G401 (cell line): ENCODE measurements around the gene THADA. TPM values are rescaled to one million over a fixed set of nuclear protein-coding genes. Genes with fewer than 3 reads are reported as not detected.
A peak's percentile ranks its signal among the peaks of the same experiment; 100 is the strongest.
"Not testable (repeated sequence)": the region's sequence is repeated elsewhere in the genome, so short reads cannot be mapped to it uniquely, and the experiment has no call there.

Experiments
- DNase-seq: peaks from one replicate; pipeline ENCODE4 v3.0.0-alpha.2; 2015; ENCODE audit warnings: low spot score
- in situ Hi-C: cut with HindIII; loops from 2 replicates; pipeline ENCODE4 v1.10.0; 2016; ENCODE audit warnings: low sequenced_read_pairs, mixed read lengths
- total RNA-seq: library from RNA; depleted of rRNA; stranded (reverse); fragments of >200 nt; shearing (Covaris generic); gene quantifications from 2 replicates; pipeline ENCODE4 v1.2.3, GENCODE V29; 2014

Gene THADA
- total RNA-seq, 1 experiment from 2014 or later: 35.9 TPM

- DNase-seq: no peak
- in situ Hi-C loops: no loop called here
Observed at GRCh38 chr2:43307046-43307445, 288.8 kb downstream of the THADA start.

GRCh38 chr2:43306197-43306596 is 289.6 kb downstream of the THADA start:
- no peak for DNase-seq
- in situ Hi-C loops: no loop called here

DNA sequence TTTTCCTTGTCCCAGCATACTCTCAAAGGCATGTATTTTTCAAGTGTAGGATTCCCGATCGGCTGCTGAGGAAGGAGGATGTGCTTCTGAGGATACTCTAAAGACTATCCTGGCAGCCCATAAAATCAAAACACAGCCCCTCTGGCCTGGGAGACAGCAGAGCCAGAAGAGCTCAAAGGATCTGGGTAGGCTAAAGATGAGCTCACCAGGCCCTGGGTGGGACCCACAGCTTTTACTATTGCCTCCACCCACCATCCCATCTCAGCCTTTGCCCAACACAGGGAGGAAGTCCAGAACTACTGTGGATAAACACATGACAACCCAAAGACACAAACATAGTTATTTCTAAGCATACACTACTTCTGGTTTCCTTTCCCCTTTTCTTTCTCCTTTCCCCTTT is 290.3 kb downstream of the THADA start:
- in situ Hi-C loops: no loop called here
- no peak for DNase-seq

DNA sequence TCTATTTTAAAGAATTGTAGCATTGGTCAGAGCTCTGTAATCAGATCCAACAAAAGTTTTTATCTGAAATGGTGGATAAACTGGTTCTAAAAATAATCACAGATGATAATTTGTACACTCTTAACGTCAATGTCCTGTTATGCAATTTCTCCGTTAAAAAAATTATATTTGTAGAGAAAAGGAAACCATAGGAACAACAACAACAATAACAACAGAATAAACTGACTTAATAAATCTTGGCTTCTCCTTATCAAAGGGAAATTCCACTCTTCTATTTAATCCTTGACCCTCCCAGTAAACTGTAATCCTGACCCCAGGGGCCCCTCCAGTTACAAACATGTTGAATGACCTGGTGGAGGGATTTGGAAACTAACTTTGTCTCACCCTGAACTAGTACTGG is 290.8 kb downstream of the THADA start:
- in situ Hi-C loops: no loop called here
- no peak for DNase-seq

GRCh38 chr2:43303889-43304288 is 291.9 kb downstream of the THADA start:
- in situ Hi-C loops: no loop called here
- DNase-seq: no peak

- in situ Hi-C loops: no loop called here
- DNase-seq: peak; percentile 21
Observed at GRCh38 chr2:43302961-43303494, 292.8 kb downstream of the THADA start.

DNA sequence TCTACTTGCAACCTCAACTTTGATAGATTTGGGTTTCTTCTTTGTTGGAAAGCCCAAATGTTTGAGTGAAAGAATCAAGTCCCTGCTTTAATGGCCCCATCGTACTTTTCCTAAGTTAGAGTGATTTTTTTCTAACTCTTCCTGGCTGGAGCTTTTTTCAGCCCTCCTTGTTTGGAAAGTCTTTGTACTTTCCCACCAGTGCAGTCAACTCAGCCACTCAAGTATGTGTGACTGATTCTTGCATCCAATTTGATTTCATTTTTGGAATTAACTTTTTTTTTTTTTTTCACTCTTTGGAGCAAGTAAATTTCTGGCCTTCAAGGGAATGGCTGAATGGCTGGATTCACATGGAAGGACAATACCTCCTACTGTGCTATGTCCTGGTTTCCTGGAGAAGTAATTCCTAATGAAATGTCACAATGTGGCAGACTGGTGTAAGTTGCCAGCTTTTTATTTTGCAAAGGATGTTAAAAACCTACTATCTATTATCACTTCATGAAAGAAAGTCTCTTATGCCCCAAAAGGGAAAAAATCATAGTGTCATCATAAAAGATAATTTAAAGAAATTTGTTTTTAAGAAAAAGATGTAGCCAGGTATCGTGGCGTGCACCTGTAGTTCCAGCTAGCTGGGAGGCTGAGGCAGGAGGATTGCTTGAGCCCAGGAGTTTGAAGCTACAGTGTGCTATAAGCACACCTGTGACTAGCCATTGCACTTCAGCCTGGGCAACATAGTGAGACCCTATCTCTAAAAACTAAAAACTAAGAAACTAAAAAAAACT is 293.5 kb downstream of the THADA start:
- DNase-seq: peak; percentile 90
- in situ Hi-C loops: no loop called here

- in situ Hi-C loops: no loop called here
Observed at GRCh38 chr2:43300781-43301583, 294.9 kb downstream of the THADA start.

GRCh38 chr2:43300222-43300621 is 295.6 kb downstream of the THADA start:
- in situ Hi-C loops: no loop called here
- DNase-seq: no peak

More at GRCh38 chr2:43300781-43301583, 294.9 kb downstream of the THADA start:
- peak; percentile 85 for DNase-seq

DNA sequence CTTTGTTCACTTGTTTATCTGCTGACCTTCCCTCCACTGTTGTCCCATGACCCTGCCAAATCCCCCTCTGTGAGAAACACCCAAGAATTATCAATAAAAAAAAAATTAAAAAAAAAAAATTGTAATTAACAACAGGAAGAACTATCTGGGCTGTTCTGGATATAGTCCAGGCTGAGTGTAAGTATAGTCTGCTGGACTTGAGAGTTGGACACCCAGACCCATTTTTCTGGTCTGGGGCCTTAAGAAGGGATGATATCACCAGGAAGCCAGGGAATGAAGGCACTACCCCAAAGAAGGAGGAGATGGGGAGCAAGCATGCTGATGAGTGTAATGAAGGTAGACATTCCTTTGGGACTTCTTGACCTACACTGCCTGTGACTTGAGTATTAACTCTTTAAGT is 297.3 kb downstream of the THADA start:
- in situ Hi-C loops: no loop called here
- DNase-seq: no peak

GRCh38 chr2:43297740-43298139 is 298.1 kb downstream of the THADA start:
- in situ Hi-C loops, DNase-seq: not testable (repeated sequence)

DNA sequence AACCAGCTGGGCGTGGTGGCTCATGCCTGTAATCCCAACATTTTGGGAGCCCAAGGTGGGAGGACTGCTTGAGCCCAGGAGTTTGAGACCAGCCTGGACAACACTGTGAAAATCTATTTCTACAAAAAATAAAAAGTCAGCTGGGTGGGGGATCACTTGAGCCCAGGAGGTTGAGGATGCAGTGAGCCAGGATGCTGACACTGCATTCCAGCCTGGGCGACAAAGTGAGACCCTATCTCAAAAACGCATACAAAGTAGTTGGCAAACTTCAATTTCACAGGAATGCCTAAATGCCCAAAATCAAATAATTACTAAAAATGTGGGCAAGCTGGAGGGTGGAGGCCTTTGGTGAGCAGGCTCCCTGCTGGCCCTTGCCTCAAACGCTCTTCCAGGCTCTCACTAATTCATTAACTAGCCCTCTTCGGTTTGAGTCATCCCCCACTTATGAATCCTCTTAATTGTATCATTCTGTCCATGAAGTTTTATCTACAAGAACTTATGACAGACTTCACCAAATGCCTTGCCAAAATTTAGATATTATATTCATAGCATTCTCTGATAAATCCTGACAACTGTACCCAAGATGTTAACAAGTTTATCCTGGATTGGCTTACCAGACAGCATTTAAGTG is 300.8 kb downstream of the THADA start:
- DNase-seq: no peak
- in situ Hi-C loops: no loop called here

GRCh38 chr2:43293744-43294695 is 301.8 kb downstream of the THADA start:
- in situ Hi-C loops: no loop called here
- no peak for DNase-seq

DNA sequence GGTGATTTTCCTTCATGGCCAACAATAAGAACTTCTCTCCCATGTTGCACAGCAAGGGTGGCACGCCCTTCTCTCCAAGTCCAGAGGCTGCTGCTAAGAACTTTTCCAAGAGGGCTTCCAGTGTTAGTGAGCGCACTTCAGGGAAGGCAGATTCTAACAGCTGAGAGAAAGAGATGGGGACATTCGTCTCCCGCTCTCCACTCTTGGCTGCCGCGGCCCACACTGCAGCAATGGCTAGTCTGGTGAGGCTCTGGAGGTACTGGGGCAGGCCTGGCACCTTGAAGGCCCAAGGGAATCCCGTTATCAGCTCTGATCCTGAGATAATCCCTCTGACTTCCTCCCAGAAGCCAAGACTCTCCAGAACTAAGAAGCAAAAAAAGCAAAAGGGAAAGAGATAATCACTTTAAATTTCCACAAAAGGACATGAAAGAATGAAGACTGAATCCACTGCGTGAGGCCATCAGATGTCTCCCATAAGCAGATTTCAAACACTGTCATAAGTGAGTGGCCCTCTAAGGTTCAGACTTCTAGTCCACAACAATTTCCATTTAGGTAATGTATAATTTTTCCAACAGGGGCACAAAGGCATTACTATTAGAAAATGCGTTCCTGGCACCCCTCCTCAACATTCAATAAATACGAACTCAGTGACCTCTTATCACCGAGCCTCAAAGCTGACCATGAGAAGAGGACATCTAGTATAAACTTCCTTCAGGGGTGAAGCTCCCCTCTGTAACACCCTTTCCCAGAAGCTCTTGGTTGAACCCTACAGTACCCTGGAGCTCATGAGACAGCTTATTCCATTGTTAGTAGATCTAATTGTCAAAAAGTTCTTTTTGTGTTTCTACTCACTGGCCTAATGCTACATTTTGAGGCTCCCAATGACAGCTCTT is 302.7 kb downstream of the THADA start:
- in situ Hi-C loops: no loop called here
- no peak for DNase-seq

DNA sequence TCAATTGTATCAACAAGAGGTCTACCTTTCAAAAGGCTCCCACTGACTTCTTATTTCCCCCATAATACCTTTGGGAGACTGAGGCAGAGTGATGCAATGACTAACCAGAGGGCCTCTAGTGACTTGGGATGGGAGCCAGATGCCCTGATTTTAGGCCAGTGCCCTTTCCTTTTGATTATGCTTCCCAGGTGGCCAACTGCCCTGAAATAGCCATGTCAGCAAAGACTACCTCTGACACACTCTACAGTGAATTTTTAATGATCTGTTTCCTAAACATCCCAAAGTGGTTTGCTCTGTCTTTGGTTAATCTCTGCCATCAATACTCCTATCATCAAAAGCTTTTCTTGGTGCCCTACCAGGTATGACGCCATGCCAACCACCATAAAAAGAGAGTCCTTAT is 303.5 kb downstream of the THADA start:
- in situ Hi-C loops: no loop called here

DNA sequence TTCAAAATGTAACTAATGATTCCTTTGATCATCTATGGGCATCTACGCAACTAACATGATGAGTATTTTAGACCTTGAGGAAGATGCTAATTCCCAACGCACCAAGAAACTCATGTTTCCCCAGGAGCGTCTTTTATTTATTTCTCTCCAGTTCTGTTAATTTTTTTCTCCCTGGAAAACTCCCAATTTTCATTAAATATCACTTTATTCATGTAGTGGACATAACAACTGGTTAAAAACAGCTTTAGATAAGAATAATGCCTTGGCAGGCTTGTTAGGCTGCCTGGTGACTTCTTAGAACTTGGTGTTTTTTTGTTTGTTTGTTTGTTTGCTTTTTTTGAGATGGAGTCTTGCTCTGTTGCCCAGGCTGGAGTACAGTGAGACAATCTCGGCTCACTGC is 306.5 kb downstream of the THADA start:
- in situ Hi-C loops: no loop called here
- DNase-seq: no peak

More for the DNA sequence above, 303.5 kb downstream of the THADA start:
- DNase-seq: no peak

DNA sequence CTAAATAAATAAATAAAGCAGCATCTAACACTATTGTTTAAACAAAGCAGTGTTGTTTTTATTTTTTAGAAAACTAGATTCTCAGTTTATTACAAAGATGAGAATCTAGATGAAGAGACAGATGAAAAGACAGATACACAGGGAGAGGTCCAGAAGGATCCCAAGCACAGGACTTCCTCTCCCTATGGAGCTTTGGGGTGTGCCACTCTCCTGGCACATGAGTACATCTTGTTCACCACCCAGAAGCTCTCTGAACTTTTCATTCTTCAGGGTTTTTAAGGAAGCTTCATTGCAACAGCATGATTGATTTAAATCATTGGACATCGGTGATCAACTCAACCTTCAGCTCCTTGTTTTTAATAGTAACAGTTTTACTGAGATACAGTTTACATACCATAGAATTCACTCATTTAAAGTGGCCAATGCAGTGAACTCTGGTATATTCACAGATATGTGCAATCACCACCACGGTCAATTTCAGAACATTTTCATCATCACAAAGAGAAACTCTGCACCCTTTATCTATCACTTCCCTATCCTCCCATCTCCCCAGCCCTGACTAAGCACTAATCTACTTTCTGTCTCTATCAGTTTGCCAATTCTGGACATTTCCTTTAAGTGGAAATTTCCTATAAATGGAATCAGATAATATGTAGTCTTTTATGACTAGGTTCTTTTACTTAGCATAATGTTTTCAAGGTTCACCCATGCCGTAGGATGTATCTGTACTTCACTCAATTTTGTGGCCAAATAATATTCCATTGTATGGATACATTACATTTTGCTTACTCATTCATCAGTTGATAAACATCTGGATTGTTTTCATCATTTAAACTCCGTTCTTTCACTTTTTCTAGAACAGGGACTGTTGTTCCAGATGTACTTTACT is 307.2 kb downstream of the THADA start:
- in situ Hi-C loops: no loop called here
- no peak for DNase-seq
